GM12892 (cell line): ENCODE results near the gene GLT1D1.

Experiments used
- POLR2A ChIP-seq: IDR thresholded peaks from 2 replicates; pipeline ENCODE4 v1.6.1; 2011; ENCODE audit warnings: low read depth, low read length, control low read depth
- POLR2AphosphoS5 ChIP-seq: IDR thresholded peaks from 2 replicates; pipeline ENCODE4 v1.6.1; 2011; ENCODE audit warnings: low read depth, low read length, control low read depth
- TAF1 ChIP-seq: IDR thresholded peaks from 2 replicates; pipeline ENCODE4 v1.6.1; 2011; ENCODE audit warnings: low read depth, mild to moderate bottlenecking, control low read depth, low read length, borderline replicate concordance

GRCh38 chr12:128982933-128983332 lies 129.7 kb downstream of the GLT1D1 start:
- no peak for TF ChIP-seq POLR2AphosphoS5
- no peak for TF ChIP-seq TAF1
- no peak for TF ChIP-seq POLR2A
